Measurements from ENCODE around the gene UGT1A4.

Gene UGT1A4

GRCh38 chr2:233792720-233793119 lies 74.2 kb downstream of the UGT1A4 start:
- no peak for DNase-seq

- DNase-seq, result no peak
These were observed 75.1 kb downstream of the UGT1A4 start for GRCh38 chr2:233793465-233794127.

GRCh38 chr2:233794128-233794658 lies 75.7 kb downstream of the UGT1A4 start:
- no peak for DNase-seq

- DNase-seq, result no peak
These were observed 77.2 kb downstream of the UGT1A4 start for GRCh38 chr2:233795735-233796171.

GRCh38 chr2:233796254-233796653 lies 77.7 kb downstream of the UGT1A4 start:
- DNase-seq, result no peak

GRCh38 chr2:233798335-233799086 lies 80.0 kb downstream of the UGT1A4 start:
- DNase-seq, result no peak

- no peak for DNase-seq
These were observed 80.6 kb downstream of the UGT1A4 start for GRCh38 chr2:233799087-233799665.

- DNase-seq, result no peak
These were observed 81.2 kb downstream of the UGT1A4 start for GRCh38 chr2:233799716-233800115.

- no peak for DNase-seq
These were observed 81.7 kb downstream of the UGT1A4 start for GRCh38 chr2:233800208-233800607.

GRCh38 chr2:233801357-233802131 lies 83.0 kb downstream of the UGT1A4 start:
- no peak for DNase-seq

GRCh38 chr2:233802132-233802815 lies 83.7 kb downstream of the UGT1A4 start:
- no peak for DNase-seq

GRCh38 chr2:233803292-233803911 lies 84.9 kb downstream of the UGT1A4 start:
- no peak for DNase-seq

- no peak for DNase-seq
These were observed 85.5 kb downstream of the UGT1A4 start for GRCh38 chr2:233803994-233804393.

- no peak for DNase-seq
These were observed 88.8 kb downstream of the UGT1A4 start for GRCh38 chr2:233807215-233807865.

GRCh38 chr2:233807966-233808935 lies 89.7 kb downstream of the UGT1A4 start:
- no peak for DNase-seq

- no peak for DNase-seq
These were observed 91.8 kb downstream of the UGT1A4 start for GRCh38 chr2:233810385-233810784.

GRCh38 chr2:233811087-233811486 lies 92.6 kb downstream of the UGT1A4 start:
- DNase-seq, result no peak

GRCh38 chr2:233811732-233812131 lies 93.2 kb downstream of the UGT1A4 start:
- no peak for DNase-seq

GRCh38 chr2:233813236-233814055 lies 94.9 kb downstream of the UGT1A4 start:
- no peak for DNase-seq

Data from NCI-H1105 (cell line).